Left ventricle myocardium superior (tissue), 1 donor: Measurements from ENCODE around the gene HMGCS2. TPM values are rescaled to one million over a fixed set of nuclear protein-coding genes. Genes with fewer than 3 reads are reported as not detected.

Source experiments
- ATAC-seq: fragments of 200-7000 bp; cut with Tn5 transposase; one replicate; pipeline ENCODE4 v1.9.1; 2020; ENCODE audit warnings: mild to moderate bottlenecking, moderate library complexity
- DNase-seq: peaks from one replicate; pipeline ENCODE4 v3.0.0-alpha.2; 2020
- intact Hi-C: fragments of 100-400 bp; cut with micrococcal nuclease; formaldehyde crosslinking; loops from one replicate; pipeline ENCODE4 v1.11.0; 2022
- long read RNA-seq: library from polyadenylated mRNA; unstranded; transcript quantifications from one replicate; pipeline ENCODE4 v2.0.0, GENCODE V29; 2021
- total RNA-seq: library from RNA; stranded (reverse); fragmentation: NEBNext Ultra II Directional; extraction: Animal tissue kit (Norgen Biotek cat#: 25700); gene quantifications from one replicate; pipeline ENCODE4 v1.2.1, GENCODE V29; 2021
- donor health status: DM: no; HTN: yes; CAD: no; lungs with severe emphysema.

The HMGCS2 gene
- 149 TPM for total RNA-seq
- long read RNA-seq, transcript HMGCS2-201 (10 exons, 2,428 nt) = major isoform, 90 of 135 reads
- long read RNA-seq, partial matches to known transcripts = 22 of 135 reads
- long read RNA-seq, other reads (novel, unspliced or antisense) = 23 of 135 reads

- ATAC-seq (peak; percentile 81), DNase-seq (peak; percentile 56)
- intact Hi-C loops = no loop called here
These were observed at the start of gene HMGCS2 for GRCh38 chr1:119768778-119769177. HMGCS2 (minus strand) TSS chr1:119768905; CDS start chr1:119768844, 61 bp downstream.

DNA sequence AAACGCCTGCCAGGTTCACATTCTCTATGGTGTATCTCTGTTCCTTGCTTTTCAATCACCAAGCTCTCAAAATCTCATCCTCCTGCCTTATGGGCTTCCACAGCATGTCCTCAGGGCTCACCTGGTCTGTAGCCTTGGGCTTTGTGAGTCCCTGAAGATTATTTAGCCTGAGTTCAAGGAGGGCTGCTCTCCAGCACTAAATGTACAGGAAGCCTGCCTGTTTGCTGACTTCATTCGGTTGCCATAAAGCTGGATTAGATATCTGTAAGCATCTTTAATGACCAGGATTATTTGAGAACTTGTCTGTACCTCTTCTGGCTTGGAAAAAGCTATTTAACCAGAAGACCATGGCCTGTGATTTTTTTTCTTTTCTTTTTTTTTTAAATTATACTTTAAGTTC is 49.5 kb upstream of the HMGCS2 start:
- DNase-seq (no peak), ATAC-seq (no peak)
- intact Hi-C loops = no loop called here

- ATAC-seq (no peak), DNase-seq (no peak)
- intact Hi-C loops = no loop called here
These were observed 47.7 kb upstream of the HMGCS2 start for GRCh38 chr1:119816407-119816806.

- DNase-seq (no peak), ATAC-seq (no peak)
- intact Hi-C loops = no loop called here
These were observed 47.2 kb upstream of the HMGCS2 start for GRCh38 chr1:119815928-119816327.

DNA sequence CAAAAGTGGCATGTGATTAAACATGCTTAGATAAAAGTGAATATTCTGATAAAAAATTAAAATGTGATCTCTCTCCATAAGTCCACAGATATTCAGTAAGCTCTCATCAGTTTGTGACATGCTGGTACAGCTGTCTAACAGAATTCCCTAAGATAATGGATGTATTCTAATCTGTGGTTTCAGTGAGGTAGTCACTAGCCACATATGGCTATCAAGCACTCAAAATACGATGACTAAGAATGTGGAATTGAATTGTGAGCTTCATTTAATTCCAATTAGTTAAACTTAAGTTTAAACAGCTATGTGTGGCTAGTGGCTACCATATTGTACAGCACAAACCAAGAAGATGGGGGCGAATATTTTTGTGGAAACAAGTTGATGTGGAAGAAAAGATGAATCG is 46.7 kb upstream of the HMGCS2 start:
- DNase-seq (no peak), ATAC-seq (no peak)
- intact Hi-C loops = no loop called here

DNA sequence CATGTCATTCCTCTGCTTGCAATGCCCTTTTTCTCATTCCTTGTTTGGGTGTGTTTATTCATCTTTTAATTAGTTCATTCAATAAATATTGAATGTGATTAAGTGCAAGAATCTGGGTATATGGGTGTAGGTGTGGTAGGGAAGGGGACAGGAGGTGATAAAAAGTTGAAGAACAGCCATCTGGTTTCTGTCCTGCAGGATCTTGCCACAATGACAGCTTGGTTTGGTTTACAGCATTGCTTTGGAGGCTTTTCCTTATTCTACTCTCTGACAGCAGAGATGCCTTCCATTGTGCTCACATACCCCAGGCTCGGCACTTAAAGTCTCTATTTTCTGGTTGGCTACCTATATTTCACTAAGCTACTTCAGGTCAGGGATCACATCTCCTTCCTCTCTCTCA is 45.6 kb upstream of the HMGCS2 start:
- ATAC-seq = peak; percentile 40

GRCh38 chr1:119811985-119812557 is 43.4 kb upstream of the HMGCS2 start:
- no peak for DNase-seq
- ATAC-seq = no peak

More for the DNA sequence above, 45.6 kb upstream of the HMGCS2 start:
- intact Hi-C loops = no loop called here
- no peak for DNase-seq

GRCh38 chr1:119811387-119811786 is 42.7 kb upstream of the HMGCS2 start, which contains the start of gene REG4:
REG4 (minus strand) TSS chr1:119811460; CDS start chr1:119808769, 2,691 bp downstream.
- DNase-seq (no peak), ATAC-seq (no peak)
- intact Hi-C loops = no loop called here

More at GRCh38 chr1:119811985-119812557, 43.4 kb upstream of the HMGCS2 start:
- intact Hi-C loops = no loop called here

GRCh38 chr1:119808972-119809550 is 40.4 kb upstream of the HMGCS2 start:
- peak; percentile 82 for ATAC-seq
- peak; percentile 78 for DNase-seq
- intact Hi-C loops = loop anchor here (10.0 kb wide), 1 partner anchor 64 kb away; no protein-coding TSS in a partner anchor

GRCh38 chr1:119808491-119808890 is 39.8 kb upstream of the HMGCS2 start:
- DNase-seq = no peak
- intact Hi-C loops = loop anchor here (10.0 kb wide), 1 partner anchor 64 kb away; no protein-coding TSS in a partner anchor
- ATAC-seq = no peak

- no peak for ATAC-seq
- DNase-seq = no peak
- intact Hi-C loops = loop anchor here (10.0 kb wide), 1 partner anchor 62 kb away; no protein-coding TSS in a partner anchor
These were observed 37.8 kb upstream of the HMGCS2 start for GRCh38 chr1:119806489-119806888.

GRCh38 chr1:119805746-119806145 is 37.0 kb upstream of the HMGCS2 start:
- intact Hi-C loops = loop anchor here (10.0 kb wide), 1 partner anchor 61 kb away; no protein-coding TSS in a partner anchor
- DNase-seq = no peak
- ATAC-seq = no peak

- ATAC-seq (no peak), DNase-seq (no peak)
- intact Hi-C loops = loop anchor here (10.0 kb wide), 1 partner anchor 60 kb away; no protein-coding TSS in a partner anchor
These were observed 36.5 kb upstream of the HMGCS2 start for GRCh38 chr1:119805247-119805646.

DNA sequence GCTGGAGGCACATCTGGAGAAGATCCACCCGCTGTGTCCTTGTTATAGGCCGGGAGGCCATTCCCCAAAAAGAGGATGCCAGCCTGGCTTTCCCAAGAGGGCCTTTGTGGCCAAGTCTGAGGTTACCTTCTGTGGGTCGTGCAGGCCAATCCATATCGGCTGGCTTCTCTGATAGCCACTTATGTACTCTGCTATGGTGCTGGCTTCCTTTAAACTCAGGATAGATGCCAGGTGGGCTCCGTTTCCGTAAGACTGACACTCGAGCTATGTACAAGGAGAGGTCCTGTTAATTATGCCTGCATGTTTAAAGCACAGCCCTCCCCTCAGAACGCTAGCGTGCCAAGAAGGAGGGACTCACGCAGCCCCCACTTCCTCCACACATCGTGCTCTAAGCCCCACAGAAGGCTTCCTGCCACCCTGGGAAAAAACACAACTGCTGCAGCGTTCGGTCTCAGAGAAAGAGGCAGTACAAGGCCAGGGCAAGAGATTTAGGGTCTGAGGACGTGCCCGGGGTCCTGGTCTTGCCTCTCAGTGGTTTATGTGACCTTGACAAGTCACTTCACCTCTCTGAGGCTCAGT is 31.0 kb upstream of the HMGCS2 start:
- DNase-seq (no peak), ATAC-seq (no peak)
- intact Hi-C loops = loop anchor here (10.0 kb wide), 1 partner anchor 55 kb away; no protein-coding TSS in a partner anchor

GRCh38 chr1:119799003-119799402 is 30.3 kb upstream of the HMGCS2 start:
- intact Hi-C loops = no loop called here
- DNase-seq (no peak), ATAC-seq (no peak)

DNA sequence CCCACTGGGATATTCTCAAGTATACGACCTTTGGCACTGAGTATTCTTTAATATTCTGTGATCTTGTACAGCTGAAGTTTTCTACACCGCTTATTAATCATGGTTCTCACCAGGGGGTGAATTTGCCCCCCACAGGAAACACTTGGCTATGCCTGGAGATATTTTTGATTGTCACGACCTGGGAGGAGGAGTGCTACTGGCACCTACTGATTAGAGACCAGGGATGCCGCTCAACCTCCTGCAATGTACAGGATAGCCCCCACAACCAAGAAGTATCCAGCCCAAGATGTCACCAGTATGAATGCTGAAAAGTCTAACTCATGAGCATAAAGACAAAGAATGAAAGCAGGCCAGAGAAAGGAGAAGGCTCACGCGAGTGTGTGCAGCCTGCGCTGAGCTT is 28.9 kb upstream of the HMGCS2 start:
- ATAC-seq = no peak
- no peak for DNase-seq
- intact Hi-C loops = no loop called here

DNA sequence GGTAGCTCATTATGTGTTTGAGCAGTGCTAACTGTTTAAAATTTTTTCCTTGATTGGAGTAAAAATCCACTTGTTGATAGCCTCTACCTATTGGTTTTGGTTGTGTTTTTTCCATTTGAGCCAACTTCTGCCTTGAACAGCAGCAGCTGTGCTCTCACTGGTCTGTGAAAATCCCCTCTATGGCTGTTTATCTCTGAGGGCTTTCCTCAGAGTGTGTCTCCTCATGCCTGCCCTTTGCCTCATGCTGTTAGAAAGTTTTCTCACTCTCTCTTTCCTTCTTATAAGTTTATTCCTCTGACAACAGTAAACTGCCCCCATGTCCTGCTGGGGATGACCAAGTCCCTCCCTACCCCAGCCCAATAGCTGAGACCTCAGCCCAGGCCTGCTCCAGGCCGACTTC is 28.5 kb upstream of the HMGCS2 start:
- no peak for DNase-seq
- ATAC-seq = no peak
- intact Hi-C loops = no loop called here

DNA sequence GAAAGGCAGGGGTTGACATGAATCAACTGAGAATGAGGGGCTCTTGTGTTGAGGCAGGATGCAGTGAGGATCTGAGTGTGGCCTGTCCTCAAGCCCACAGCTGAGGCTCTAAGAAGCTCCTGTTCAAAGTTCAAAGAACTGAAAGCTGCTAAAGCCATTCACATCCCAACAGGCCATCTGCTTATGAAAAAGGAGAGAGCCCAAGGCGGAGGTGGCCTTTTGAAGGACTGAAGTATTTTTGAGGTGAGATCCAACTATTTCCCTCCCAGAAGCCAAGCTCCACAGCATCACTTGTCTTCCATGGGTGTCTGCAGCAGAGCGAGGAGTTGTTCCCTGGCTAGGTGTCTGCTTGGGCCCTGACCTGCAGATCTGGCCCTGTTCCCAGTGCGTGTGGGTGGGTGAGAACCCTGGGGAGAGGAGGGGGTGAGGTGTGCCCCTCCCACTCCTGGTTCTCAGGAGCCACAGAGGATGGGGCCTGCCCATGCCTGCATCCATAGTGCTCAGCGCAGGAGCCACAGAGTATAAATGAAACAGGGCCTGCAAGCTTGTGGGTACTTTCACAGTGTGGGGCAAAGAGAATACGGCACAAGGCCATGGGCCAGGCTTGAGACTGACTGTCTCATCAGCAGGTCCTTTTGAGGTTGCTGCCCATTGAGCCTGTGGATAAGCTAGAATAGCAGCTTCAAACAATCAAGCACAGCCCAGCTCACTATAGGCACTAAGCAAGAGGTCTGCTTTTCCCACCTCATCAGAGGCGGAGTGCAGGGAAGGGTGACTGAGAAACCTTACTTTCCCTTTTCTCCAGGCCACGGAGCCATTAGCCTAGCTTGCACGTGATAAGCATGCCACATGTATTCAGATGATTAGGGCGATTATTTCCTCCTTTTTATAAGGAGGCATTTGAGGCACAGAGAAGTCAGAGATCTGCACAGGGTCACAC is 26.8 kb upstream of the HMGCS2 start:
- DNase-seq (no peak), ATAC-seq (no peak)
- intact Hi-C loops = no loop called here

DNA sequence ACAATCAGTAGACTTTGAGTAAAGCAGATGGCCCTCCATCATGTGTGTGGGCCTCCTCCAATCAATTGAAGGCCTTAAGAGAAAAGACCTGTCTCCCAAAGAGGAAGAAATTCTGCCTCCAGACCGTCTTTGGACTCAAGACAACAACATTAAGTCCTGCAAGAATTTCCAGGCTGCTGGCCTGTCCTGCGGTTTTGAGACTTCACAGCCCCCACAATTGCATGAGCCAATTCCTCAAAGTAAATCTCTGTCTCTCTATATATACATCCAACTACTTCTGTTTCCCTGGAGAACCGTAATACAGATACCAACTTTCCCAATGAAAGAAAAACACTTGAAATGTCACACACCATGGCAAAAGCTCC is 26.2 kb upstream of the HMGCS2 start:
- ATAC-seq (no peak), DNase-seq (no peak)
- intact Hi-C loops = no loop called here
